NCI-H2029 treated with DMSO at 0.1 percent for 48 hours (cell line): ENCODE results near the gene DOCK9.

Source experiments
- DNase-seq: peaks from one replicate; lab custom pipeline; 2025; lab: John Stamatoyannopoulos, UW

The DOCK9 gene

GRCh38 chr13:98848746-98849145, 129.1 kb downstream of the DOCK9 start:
- DNase-seq: no peak

DNA sequence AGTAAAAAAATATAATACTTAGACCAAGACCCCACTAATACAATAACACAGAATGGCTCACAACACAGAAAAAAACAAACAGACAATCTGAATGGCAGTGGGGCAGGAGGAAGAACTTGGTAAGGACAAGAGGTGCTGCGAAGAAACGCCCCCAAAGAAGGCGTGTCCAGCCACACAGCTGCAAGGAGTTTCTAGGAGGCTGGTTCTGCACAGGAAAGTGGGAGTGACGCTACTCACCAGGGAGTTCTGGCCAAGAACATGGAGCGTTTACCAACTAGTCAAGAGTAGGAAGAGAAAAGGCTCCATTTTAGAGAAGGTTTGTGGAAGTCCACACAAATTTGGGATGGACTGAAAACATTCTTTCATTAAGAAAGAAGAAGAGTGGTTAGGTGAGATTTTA, 130.1 kb downstream of the DOCK9 start:
- DNase-seq: no peak

DNA sequence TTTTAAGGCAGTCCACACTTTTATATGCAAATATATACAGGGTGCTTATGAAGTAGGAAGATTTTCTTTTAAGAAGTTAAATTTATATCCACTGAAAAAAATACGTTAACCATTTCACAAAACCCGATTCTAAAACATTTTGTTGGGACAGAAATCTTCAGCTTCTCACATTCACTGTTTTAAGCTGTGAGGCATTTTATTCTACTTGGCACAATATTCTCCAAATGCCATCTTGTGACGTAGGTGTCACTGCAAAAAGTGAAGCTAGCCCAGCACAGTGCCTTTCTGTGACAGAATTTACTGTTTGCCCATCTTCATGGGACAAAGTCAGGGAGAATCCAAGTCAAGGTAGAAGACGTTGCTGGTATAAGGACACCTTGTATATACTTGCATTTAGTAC, 130.9 kb downstream of the DOCK9 start:
- DNase-seq: no peak

- DNase-seq: no peak
Observed at GRCh38 chr13:98846521-98846920, 131.3 kb downstream of the DOCK9 start.

DNA sequence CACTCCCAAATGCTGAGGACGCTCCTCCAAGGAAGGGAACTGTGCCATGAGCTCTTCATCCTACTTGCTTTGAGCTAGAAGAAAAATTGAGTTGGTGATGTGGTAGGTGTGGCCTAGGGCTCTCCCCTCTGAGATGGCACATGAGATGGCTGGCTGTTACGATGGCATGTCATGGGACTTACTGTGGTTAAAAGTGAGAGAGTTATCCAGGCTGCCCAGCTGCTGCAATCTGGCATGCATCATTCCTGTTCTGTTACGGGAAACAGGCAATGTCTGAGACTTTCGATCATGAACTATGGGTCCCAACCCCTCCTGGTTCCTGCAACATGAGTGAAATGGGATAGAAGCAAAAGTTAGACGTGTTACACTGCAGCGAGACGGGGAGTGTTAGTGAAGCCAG, 132.1 kb downstream of the DOCK9 start:
- no peak for DNase-seq

DNA sequence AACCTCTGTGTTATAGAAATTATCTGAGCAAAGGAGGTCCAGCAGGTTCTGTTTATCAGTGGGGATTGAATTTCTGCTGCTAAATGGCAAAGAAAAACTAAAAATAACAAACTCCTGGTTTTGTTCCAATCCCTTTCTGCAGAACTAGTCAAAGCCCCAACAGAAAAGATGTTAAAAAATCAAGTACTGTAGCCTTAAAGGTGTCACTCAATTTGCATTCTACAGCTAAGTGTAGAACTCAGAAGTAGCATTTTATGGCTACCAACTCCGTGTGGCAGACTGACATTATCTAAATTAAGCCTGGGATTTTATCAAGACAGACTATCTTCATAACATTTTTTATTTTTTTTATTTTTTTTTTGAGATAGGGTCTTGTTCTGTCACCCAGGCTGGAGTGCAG, 133.8 kb downstream of the DOCK9 start:
- DNase-seq: no peak

DNA sequence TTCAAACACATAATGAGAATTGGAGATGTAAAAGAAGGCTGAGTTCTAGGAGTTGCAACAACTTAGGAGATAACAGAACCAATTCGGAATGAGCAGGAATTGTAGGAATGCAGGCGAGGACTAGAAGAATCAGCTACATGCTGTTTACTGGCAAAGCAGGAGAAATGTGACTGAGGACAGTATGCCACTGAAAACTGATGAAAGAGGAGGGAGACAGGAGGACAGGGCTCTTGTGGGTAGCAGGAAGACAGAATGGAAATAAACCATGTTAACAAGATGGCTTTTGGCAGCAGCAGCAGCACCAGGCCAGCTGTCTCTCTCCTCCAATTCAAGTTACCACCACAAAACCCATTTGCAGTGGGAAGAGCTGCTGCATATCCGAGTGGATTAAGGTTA, 134.4 kb downstream of the DOCK9 start:
- DNase-seq: no peak

DNA sequence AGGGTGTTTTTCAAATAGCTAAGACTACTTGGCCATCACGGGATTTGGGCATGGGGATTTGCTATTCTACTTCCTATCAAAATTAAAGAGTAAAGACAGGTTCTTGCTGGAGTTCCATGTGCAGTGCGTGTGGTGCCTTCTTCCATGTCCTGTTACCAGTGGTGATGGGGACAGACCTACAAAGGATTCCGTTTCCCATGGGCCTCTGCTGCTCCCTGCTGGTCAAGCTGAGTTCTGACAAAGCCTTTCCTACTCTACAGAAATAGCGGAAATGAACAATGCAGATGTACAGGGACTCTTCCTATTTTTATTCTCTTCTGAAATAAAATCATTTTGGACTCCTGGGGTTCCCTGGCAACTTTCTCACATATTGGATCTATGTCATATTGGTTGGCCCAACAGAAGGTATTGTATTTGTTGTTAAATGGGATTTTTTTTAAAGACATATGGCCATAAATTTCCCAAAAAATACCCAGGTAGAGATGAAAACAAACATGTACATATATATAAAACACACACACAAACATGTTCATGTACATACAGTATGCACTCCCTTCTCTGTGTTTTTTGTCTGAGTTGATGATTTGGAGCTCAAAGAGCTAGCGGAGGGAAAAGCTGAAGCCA, 134.9 kb downstream of the DOCK9 start:
- DNase-seq: peak; percentile 56

DNA sequence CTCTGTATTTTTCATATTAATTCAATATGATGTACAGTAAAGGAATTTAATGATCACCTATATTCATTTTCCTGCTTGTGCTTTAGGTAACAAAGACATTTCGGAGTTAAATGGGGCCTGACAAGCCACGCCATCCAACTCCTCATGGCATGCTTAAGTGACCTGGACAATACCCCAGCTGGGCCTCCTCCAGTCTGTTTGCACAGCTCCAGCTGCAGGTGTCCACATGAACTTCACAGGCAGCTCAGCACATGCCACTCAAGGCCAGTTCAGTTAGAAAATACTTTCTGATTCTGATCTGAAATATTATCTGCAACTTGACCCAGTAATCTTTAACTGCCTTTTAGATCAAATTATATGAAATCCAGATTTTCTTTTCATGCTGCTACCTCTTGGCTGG, 135.8 kb downstream of the DOCK9 start:
- peak; percentile 26 for DNase-seq

- DNase-seq: no peak
Observed at GRCh38 chr13:98839856-98840769, 137.8 kb downstream of the DOCK9 start.

- DNase-seq: no peak
Observed at GRCh38 chr13:98838776-98839175, 139.1 kb downstream of the DOCK9 start.

- no peak for DNase-seq
Observed at GRCh38 chr13:98837896-98838295, 140.0 kb downstream of the DOCK9 start.

DNA sequence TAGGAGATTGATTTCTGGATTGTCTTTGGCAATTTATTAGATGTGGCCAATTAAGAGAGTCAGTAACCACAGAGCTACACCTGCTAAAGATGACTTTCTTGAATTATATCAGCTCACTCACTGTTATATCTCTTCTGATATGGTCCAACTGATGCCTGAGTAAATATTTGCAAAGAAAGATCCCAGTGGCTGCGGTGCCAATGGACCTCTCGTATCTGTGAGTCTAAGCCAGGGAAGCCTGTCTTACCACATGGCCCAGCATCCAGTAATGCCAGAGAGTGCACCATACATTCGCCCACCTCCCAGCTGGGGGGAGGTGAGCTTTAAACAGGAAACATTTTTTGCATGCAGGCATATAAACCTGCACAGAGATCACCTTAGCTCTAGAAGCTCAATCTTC, 142.7 kb downstream of the DOCK9 start:
- DNase-seq: no peak

- DNase-seq: no peak
Observed at GRCh38 chr13:98834254-98834960, 143.5 kb downstream of the DOCK9 start.

- DNase-seq: no peak
Observed at GRCh38 chr13:98831236-98831635, 146.6 kb downstream of the DOCK9 start.

- no peak for DNase-seq
Observed at GRCh38 chr13:98829541-98829940, 148.3 kb downstream of the DOCK9 start.

DNA sequence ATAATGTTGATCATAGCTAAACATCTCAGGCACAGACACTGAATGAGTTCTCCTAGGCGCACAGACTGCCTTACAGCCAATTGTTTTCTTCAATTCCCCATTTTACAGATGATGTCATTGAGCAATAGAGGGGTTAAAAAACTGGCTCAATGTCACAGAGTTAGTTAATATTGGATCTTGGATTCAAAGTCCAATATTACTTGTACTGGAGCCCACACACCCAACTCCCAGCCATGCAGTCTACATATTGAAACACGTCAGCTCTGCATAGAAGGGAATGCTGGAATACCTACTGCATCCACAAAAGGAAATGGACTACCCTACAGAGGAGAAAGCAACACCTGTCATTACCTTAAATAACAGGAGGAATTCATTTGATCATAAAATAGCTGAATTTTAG, 149.2 kb downstream of the DOCK9 start:
- no peak for DNase-seq

- DNase-seq: no peak
Observed at GRCh38 chr13:98827449-98827848, 150.4 kb downstream of the DOCK9 start.

DNA sequence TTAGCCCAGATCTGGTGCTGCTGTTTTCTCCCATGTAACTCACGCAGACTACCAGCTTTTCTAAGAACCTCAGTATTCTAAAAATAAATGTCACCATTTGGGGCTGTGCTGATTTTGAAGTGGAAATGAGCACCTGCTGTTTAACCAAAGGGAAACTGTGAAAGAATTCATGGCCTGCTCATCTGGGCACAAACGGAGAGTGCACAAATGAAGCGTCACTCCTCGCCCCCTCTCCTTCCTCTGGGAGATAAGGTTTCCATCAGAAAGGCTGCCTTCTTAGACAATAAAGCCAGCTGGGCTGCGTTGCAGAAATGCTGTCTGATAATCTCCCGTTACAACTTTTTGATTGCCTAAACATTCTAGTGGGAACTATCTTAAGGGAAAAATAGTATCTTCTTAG, 151.7 kb downstream of the DOCK9 start:
- no peak for DNase-seq

- DNase-seq: no peak
Observed at GRCh38 chr13:98825659-98826058, 152.2 kb downstream of the DOCK9 start.

GRCh38 chr13:98824376-98825160, 153.3 kb downstream of the DOCK9 start:
- no peak for DNase-seq

GRCh38 chr13:98823442-98823841, 154.4 kb downstream of the DOCK9 start:
- no peak for DNase-seq
